ENCODE results near the gene FAM118A. TPM values are rescaled to one million over a fixed set of nuclear protein-coding genes. Genes with fewer than 3 reads are reported as not detected.

Gene FAM118A
- total and polyA plus RNA-seq, 5 donors from 2014 or later: 34.5 to 456 (median 61.5) TPM

DNA sequence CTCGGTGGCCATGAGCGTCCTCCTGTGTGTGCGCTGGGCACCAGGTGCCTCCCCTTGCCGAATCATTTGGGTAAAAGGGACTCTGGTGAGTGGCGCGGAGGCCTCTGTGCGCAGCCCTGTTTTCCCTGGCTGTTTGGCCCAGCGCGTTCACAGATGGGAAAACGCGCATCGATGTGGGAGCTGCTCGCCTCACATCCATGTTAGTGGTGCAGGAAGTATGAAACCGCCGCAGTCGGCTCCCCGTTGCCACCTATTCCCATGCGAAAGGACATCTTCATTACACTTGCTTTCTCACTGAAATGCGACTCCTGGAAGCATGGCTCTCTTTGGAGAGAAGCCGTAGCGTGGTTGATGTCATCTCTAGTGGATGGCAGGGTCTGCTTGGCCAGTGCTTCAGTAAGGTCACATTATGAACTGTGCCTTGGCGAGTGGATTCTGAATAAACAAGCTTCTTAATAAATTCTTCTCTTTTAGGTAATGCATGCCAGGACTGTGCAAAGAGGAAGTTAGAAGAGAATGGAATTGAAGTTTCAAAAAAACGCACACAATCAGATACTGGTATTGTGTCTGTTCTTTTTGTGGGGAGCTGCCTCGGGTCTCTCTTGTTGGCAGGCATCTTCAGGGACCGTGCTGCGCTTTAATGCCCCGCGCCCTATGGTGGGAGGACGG is 26.3 kb downstream of the FAM118A start:
- H3K27ac ChIP-seq (ENCODE audit: insufficient read depth, low read length, poor library complexity, severe bottlenecking): no peak overlapping the region
- no peak overlapping the region for H3K4me3 Mint-ChIP-seq
- H3K9me3 Mint-ChIP-seq: no peaks in the 10 kb centered on the region
- H3K36me3 ChIP-seq (ENCODE audit: control insufficient read depth, insufficient read depth, low read length): peaks cover 81% of the 10 kb centered on the region
- no peak overlapping the region for H3K4me3 ChIP-seq (ENCODE audit: low read depth, low read length)
- H3K4me1 ChIP-seq (ENCODE audit: control insufficient read depth, insufficient read depth, low read length, poor library complexity, severe bottlenecking): no peaks in the 10 kb centered on the region
- ATAC-seq (ENCODE audit: low read depth in 2 of 2): no peak
- no peak for DNase-seq
- peaks cover 0 to 11% (median 4%) of the 10 kb centered on the region in 4 donors for H3K4me1 Mint-ChIP-seq
- no peaks in the 10 kb centered on the region for H3K27me3 ChIP-seq (ENCODE audit: control insufficient read depth, insufficient read depth, low read length)
- peak overlapping the region in 2 of 3 donors; percentile 43 to 88 for H3K27ac Mint-ChIP-seq
- H3K36me3 Mint-ChIP-seq: peaks cover 36% of the 10 kb centered on the region
- no peaks in the 10 kb centered on the region for H3K27me3 Mint-ChIP-seq
- H3K9me3 ChIP-seq (ENCODE audit: control insufficient read depth in 2 of 2, low read length in 2 of 2): no peaks in the 10 kb centered on the region

DNA sequence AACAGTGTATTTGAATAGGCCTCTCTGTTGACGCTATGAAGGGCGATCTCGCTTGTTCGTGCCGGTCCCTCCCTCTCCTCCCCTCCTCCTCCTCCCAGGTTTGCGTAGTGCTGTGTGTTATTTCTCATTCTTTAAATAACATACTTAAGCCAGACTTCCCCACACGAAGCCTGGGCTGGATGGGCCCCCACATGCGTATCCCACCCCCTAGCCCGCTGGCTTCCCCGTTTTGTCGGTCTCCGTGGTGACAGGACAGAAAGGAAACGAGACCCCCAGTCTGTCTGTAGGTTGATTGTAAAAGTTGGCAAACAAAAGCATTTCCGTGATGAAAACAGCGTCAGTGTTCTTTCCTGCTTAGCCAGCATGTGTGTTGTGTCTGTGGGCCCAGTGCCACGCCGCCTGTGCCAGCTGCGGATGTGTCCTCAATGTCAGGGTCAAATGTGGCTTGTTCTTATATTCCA is 27.3 kb downstream of the FAM118A start:
- peak overlapping the region in 1 of 4 donors; percentile 52 for H3K4me3 Mint-ChIP-seq

DNA sequence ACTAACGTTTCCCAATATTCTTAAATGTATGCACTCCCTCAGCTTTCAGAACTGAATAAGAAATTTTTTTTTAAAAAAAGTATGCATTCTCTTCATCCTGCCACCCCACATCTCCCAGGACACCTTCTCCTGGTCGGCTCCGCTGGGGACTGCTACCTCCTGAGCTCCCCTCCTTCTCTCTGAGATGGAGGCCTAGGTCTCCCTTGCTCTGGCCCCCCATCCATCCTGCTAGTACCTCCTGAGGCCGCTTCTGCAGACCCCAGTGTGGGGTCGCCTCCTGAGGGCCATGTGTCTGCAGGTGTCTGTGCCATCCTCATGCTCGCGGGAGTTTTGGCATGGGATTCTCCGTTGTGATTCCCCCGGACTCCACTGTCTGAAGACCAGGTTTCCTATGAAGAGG is 27.8 kb downstream of the FAM118A start:
- peak overlapping the region in 2 of 3 donors; percentile 87 to 88 for H3K27ac Mint-ChIP-seq
- H3K36me3 ChIP-seq (ENCODE audit: control insufficient read depth, insufficient read depth, low read length): peaks cover 80% of the 10 kb centered on the region
- peaks cover 5 to 20% (median 6%) of the 10 kb centered on the region in 4 donors for H3K4me1 Mint-ChIP-seq
- H3K27me3 Mint-ChIP-seq: no peaks in the 10 kb centered on the region
- no peaks in the 10 kb centered on the region for H3K4me1 ChIP-seq (ENCODE audit: control insufficient read depth, insufficient read depth, low read length, poor library complexity, severe bottlenecking)
- peaks cover 43% of the 10 kb centered on the region for H3K36me3 Mint-ChIP-seq
- H3K4me3 ChIP-seq (ENCODE audit: low read depth, low read length): no peak overlapping the region
- H3K9me3 Mint-ChIP-seq: no peaks in the 10 kb centered on the region
- H3K27ac ChIP-seq (ENCODE audit: insufficient read depth, low read length, poor library complexity, severe bottlenecking): no peak overlapping the region
- ATAC-seq (ENCODE audit: low read depth in 2 of 2): no peak
- no peaks in the 10 kb centered on the region for H3K27me3 ChIP-seq (ENCODE audit: control insufficient read depth, insufficient read depth, low read length)
- H3K4me3 Mint-ChIP-seq: no peak overlapping the region
- DNase-seq: no peak
- no peaks in the 10 kb centered on the region for H3K9me3 ChIP-seq (ENCODE audit: control insufficient read depth in 2 of 2, low read length in 2 of 2)

More for the DNA sequence above, 27.3 kb downstream of the FAM118A start:
- no peaks in the 10 kb centered on the region for H3K9me3 ChIP-seq (ENCODE audit: control insufficient read depth in 2 of 2, low read length in 2 of 2)
- ATAC-seq (ENCODE audit: low read depth in 2 of 2): no peak
- H3K27me3 ChIP-seq (ENCODE audit: control insufficient read depth, insufficient read depth, low read length): no peaks in the 10 kb centered on the region
- H3K27ac ChIP-seq (ENCODE audit: insufficient read depth, low read length, poor library complexity, severe bottlenecking): no peak overlapping the region
- Mint-ChIP-seq H3K27ac (peak overlapping the region; percentile 7 to 88 (median 87)), H3K9me3 (no peaks in the 10 kb centered on the region), H3K27me3 (no peaks in the 10 kb centered on the region), H3K4me1 (peaks cover 5 to 20% (median 7%) of the 10 kb centered on the region in 4 donors), H3K36me3 (peaks cover 43% of the 10 kb centered on the region)
- H3K4me1 ChIP-seq (ENCODE audit: control insufficient read depth, insufficient read depth, low read length, poor library complexity, severe bottlenecking): no peaks in the 10 kb centered on the region
- peaks cover 81% of the 10 kb centered on the region for H3K36me3 ChIP-seq (ENCODE audit: control insufficient read depth, insufficient read depth, low read length)
- H3K4me3 ChIP-seq (ENCODE audit: low read depth, low read length): no peak overlapping the region
- DNase-seq: peak in 1 of 3 donors; percentile 34

DNA sequence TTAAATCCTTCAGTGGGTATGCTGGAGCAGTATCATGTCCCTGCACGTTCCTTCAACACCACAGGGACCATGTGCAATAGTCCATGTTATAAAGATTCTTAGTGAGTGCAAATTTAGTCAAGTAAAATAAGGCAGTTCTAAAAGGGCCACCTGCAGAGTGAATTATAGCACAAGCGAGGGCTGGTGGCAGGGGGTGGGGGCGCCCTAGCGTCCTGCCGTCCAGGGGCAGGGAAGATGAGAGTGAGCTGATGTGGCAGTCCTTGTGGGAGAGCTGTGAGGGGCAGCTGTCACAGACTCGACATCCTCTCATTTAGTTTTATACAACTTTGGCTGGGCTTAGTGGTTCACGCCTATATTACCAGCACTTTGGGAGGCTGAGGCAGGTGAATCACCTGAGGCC is 29.1 kb downstream of the FAM118A start:
- peaks cover 5 to 20% (median 6%) of the 10 kb centered on the region in 4 donors for H3K4me1 Mint-ChIP-seq

DNA sequence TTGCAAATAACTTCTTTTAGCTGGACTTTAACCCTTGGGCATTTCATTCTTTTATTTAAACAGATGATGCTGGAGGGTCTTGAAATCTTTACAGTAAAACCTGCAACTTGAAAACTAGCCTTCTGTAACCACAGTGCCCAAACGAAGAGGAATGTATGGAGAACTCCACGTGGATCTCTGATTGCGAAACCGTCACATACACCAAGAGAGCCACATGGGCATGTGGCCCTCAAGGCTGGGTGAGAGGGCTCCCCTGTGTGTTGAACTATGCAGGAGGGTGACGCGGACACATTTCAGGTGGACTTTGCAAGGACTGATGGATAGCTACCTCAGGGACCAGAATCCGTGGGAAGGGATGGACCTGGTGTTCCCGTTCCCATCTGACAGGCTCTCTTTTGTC is 30.6 kb downstream of the FAM118A start:
- ATAC-seq (ENCODE audit: low read depth in 2 of 2) (no peak), DNase-seq (no peak)
- Mint-ChIP-seq H3K4me1 (peaks cover 5 to 20% (median 6%) of the 10 kb centered on the region in 4 donors), H3K27me3 (no peaks in the 10 kb centered on the region), H3K9me3 (no peaks in the 10 kb centered on the region), H3K27ac (peak overlapping the region in 2 of 3 donors; percentile 51 to 89), H3K36me3 (peaks cover 42% of the 10 kb centered on the region), H3K4me3 (no peak overlapping the region)
- Histone ChIP-seq H3K4me1 (ENCODE audit: control insufficient read depth, insufficient read depth, low read length, poor library complexity, severe bottlenecking) (no peaks in the 10 kb centered on the region), H3K27ac (ENCODE audit: insufficient read depth, low read length, poor library complexity, severe bottlenecking) (no peak overlapping the region), H3K36me3 (ENCODE audit: control insufficient read depth, insufficient read depth, low read length) (peaks cover 69% of the 10 kb centered on the region), H3K9me3 (ENCODE audit: control insufficient read depth in 2 of 2, low read length in 2 of 2) (no peaks in the 10 kb centered on the region), H3K4me3 (ENCODE audit: low read depth, low read length) (no peak overlapping the region), H3K27me3 (ENCODE audit: control insufficient read depth, insufficient read depth, low read length) (no peaks in the 10 kb centered on the region)

More for the DNA sequence above, 29.1 kb downstream of the FAM118A start:
- Mint-ChIP-seq H3K4me3 (no peak overlapping the region), H3K27ac (peak overlapping the region in 1 of 3 donors; percentile 85), H3K36me3 (peaks cover 43% of the 10 kb centered on the region), H3K27me3 (no peaks in the 10 kb centered on the region), H3K9me3 (no peaks in the 10 kb centered on the region)
- no peak overlapping the region for H3K4me3 ChIP-seq (ENCODE audit: low read depth, low read length)
- H3K27me3 ChIP-seq (ENCODE audit: control insufficient read depth, insufficient read depth, low read length): no peaks in the 10 kb centered on the region
- DNase-seq (no peak), ATAC-seq (ENCODE audit: low read depth in 2 of 2) (no peak)
- H3K9me3 ChIP-seq (ENCODE audit: control insufficient read depth in 2 of 2, low read length in 2 of 2): no peaks in the 10 kb centered on the region
- H3K4me1 ChIP-seq (ENCODE audit: control insufficient read depth, insufficient read depth, low read length, poor library complexity, severe bottlenecking): no peaks in the 10 kb centered on the region
- H3K36me3 ChIP-seq (ENCODE audit: control insufficient read depth, insufficient read depth, low read length): peaks cover 75% of the 10 kb centered on the region
- no peak overlapping the region for H3K27ac ChIP-seq (ENCODE audit: insufficient read depth, low read length, poor library complexity, severe bottlenecking)

DNA sequence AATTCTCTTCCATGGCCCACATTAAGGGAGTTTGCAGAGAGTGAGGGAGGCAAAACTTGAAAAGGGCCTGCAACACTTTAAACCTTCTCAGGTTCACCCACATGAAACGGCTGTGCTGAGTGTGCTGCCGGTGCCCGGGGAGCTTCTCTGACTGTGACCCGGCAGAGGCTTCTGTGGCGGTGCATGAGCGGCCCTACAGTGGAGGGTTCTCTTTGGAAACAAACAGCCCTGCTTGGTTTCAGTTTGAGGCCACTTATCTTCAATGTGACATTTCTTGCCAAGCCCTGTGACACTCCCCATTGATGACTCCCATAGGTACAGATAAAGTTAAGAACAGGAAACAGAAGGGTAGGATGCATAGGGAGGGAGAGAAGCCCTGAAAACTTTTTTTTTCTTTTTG is 31.8 kb downstream of the FAM118A start:
- Histone ChIP-seq H3K36me3 (ENCODE audit: control insufficient read depth, insufficient read depth, low read length) (peaks cover 64% of the 10 kb centered on the region), H3K9me3 (ENCODE audit: control insufficient read depth in 2 of 2, low read length in 2 of 2) (no peaks in the 10 kb centered on the region), H3K27me3 (ENCODE audit: control insufficient read depth, insufficient read depth, low read length) (no peaks in the 10 kb centered on the region), H3K4me3 (ENCODE audit: low read depth, low read length) (no peak overlapping the region), H3K27ac (ENCODE audit: insufficient read depth, low read length, poor library complexity, severe bottlenecking) (no peak overlapping the region), H3K4me1 (ENCODE audit: control insufficient read depth, insufficient read depth, low read length, poor library complexity, severe bottlenecking) (no peaks in the 10 kb centered on the region)
- H3K9me3 Mint-ChIP-seq: no peaks in the 10 kb centered on the region
- DNase-seq: peak in 2 of 3 donors; percentile 63 to 71
- H3K27ac Mint-ChIP-seq: peak overlapping the region; percentile 89 to 97 (median 93)
- ATAC-seq (ENCODE audit: low read depth in 2 of 2): peak; percentile 62 to 93
- peaks cover 5 to 18% (median 6%) of the 10 kb centered on the region in 4 donors for H3K4me1 Mint-ChIP-seq
- H3K36me3 Mint-ChIP-seq: peaks cover 39% of the 10 kb centered on the region
- no peaks in the 10 kb centered on the region for H3K27me3 Mint-ChIP-seq
- peak overlapping the region in 3 of 4 donors; percentile 5 to 56 (median 27) for H3K4me3 Mint-ChIP-seq

DNA sequence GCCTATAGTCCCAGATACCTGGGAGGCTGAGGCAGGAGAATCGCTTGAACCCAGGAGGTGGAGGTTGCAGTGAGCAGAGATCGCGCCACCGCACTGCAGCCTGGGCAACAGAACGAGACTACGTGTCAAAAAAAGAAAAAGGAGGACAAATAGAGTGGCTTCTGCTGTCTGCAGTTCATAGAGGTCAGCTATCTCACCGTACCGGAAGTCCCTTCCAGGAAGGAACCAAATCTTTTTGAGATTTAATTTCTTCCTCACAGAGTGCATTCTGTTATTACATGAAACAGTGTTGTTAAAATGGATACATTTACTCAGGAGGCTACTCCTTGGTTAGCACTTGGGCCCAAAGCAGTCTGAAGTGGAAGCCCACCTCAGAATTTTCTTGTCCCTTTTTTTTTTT is 33.4 kb downstream of the FAM118A start:
- Mint-ChIP-seq H3K27ac (peak overlapping the region; percentile 43 to 81 (median 68)), H3K36me3 (peaks cover 39% of the 10 kb centered on the region)
- H3K36me3 ChIP-seq (ENCODE audit: control insufficient read depth, insufficient read depth, low read length): peaks cover 58% of the 10 kb centered on the region

DNA sequence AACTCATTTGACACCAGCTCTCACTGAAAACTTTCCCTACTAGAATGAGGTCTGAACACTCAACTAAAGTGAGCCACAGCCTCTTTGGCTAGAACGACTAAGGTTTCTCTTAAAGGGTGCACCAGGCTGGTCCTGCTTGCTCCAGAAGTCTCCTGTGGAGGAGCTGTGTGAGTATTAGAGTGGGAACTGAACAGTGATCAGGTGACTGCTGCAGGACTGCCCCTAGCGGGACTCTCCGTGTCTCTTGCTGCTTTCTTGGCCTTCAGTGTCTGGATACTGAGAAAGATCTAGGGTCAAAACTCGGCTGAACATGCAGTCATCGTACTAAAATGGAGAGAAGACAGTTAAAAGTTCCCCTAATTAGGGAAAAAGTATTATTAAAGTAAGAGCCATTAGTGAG is 34.6 kb downstream of the FAM118A start:
- no peak for DNase-seq
- Mint-ChIP-seq H3K36me3 (peaks cover 40% of the 10 kb centered on the region), H3K4me3 (no peak overlapping the region), H3K4me1 (peaks cover 5 to 12% (median 6%) of the 10 kb centered on the region in 4 donors), H3K27ac (peak overlapping the region; percentile 21 to 77 (median 63)), H3K9me3 (no peaks in the 10 kb centered on the region), H3K27me3 (no peaks in the 10 kb centered on the region)
- no peaks in the 10 kb centered on the region for H3K27me3 ChIP-seq (ENCODE audit: control insufficient read depth, insufficient read depth, low read length)
- H3K36me3 ChIP-seq (ENCODE audit: control insufficient read depth, insufficient read depth, low read length): peaks cover 50% of the 10 kb centered on the region
- H3K9me3 ChIP-seq (ENCODE audit: control insufficient read depth in 2 of 2, low read length in 2 of 2): no peaks in the 10 kb centered on the region
- H3K27ac ChIP-seq (ENCODE audit: insufficient read depth, low read length, poor library complexity, severe bottlenecking): no peak overlapping the region
- H3K4me3 ChIP-seq (ENCODE audit: low read depth, low read length): no peak overlapping the region
- no peak for ATAC-seq (ENCODE audit: low read depth in 2 of 2)
- no peaks in the 10 kb centered on the region for H3K4me1 ChIP-seq (ENCODE audit: control insufficient read depth, insufficient read depth, low read length, poor library complexity, severe bottlenecking)

More for the DNA sequence above, 33.4 kb downstream of the FAM118A start:
- Histone ChIP-seq H3K27me3 (ENCODE audit: control insufficient read depth, insufficient read depth, low read length) (no peaks in the 10 kb centered on the region), H3K9me3 (ENCODE audit: control insufficient read depth in 2 of 2, low read length in 2 of 2) (no peaks in the 10 kb centered on the region), H3K4me3 (ENCODE audit: low read depth, low read length) (no peak overlapping the region), H3K4me1 (ENCODE audit: control insufficient read depth, insufficient read depth, low read length, poor library complexity, severe bottlenecking) (no peaks in the 10 kb centered on the region), H3K27ac (ENCODE audit: insufficient read depth, low read length, poor library complexity, severe bottlenecking) (no peak overlapping the region)
- Mint-ChIP-seq H3K27me3 (no peaks in the 10 kb centered on the region), H3K9me3 (no peaks in the 10 kb centered on the region), H3K4me1 (peaks cover 5 to 12% (median 6%) of the 10 kb centered on the region in 4 donors), H3K4me3 (no peak overlapping the region)
- ATAC-seq (ENCODE audit: low read depth in 2 of 2) (no peak), DNase-seq (no peak)

Measured in CD4-positive, CD25-positive, alpha-beta regulatory T cell (primary cell).